Mucosa of descending colon (tissue), 3 donors: Measurements from ENCODE around the gene ZFP36L2. TPM values are rescaled to one million over a fixed set of nuclear protein-coding genes. Genes with fewer than 3 reads are reported as not detected.

Experiments
- ATAC-seq: fragments of 200-7000 bp; cut with Tn5 transposase; one replicate; pipeline ENCODE4 v1.9.1; 2020; ENCODE audit warnings: mild to moderate bottlenecking, moderate library complexity
- DNase-seq, 3 donors: peaks; one replicate each; pipeline ENCODE4 v3.0.0-alpha.2; 2020
- H3K36me3 ChIP-seq: fragments of 200-600 bp; one replicate; pipeline ENCODE4 v1.8.0; 2021; ENCODE audit warnings: low read depth, mild to moderate bottlenecking
- H3K4me1 ChIP-seq: fragments of 200-600 bp; one replicate; pipeline ENCODE4 v1.8.0; 2021; ENCODE audit warnings: low read depth, mild to moderate bottlenecking
- H3K4me3 ChIP-seq: fragments of 200-600 bp; one replicate; pipeline ENCODE4 v1.8.0; 2021; ENCODE audit warnings: mild to moderate bottlenecking
- H3K9me3 ChIP-seq: fragments of 200-600 bp; one replicate; pipeline ENCODE4 v1.8.0; 2021; ENCODE audit warnings: mild to moderate bottlenecking
- CTCF ChIP-seq: fragments of 200-600 bp; IDR thresholded peaks from one replicate; pipeline ENCODE4 v1.8.0; 2022; ENCODE audit warnings: antibody characterized with exemption, mild to moderate bottlenecking
- intact Hi-C, 2 donors: fragments of 100-400 bp; cut with DNase I in 1 of 2; cut with micrococcal nuclease in 1 of 2; formaldehyde crosslinking; loops; one replicate each; pipeline versions ENCODE4 v1.11.0 to v1.11.1; 2022; cut with DNase I, micrococcal nuclease
- total RNA-seq, 3 donors: library from RNA; stranded (reverse); fragmentation: NEBNext Ultra II Directional in 2 of 3; extraction: Animal tissue kit (Norgen Biotek cat#: 25700) in 2 of 3; gene quantifications; one replicate each; pipeline versions ENCODE4 v1.2.1 to v1.2.4, GENCODE V29; 2021 to 2023
- donor health status: DM: no; HTN: no; CAD: no; lungs with moderate emphysema.
- donor health status: DM: no; HTN: no; CAD: no.
- donor health status: DM: no; HTN: yes; CAD: no.

Gene ZFP36L2
- total RNA-seq, 3 donors from 2014 or later, result 160 to 198 (median 169) TPM

- TF ChIP-seq CTCF, result no peak
- peaks cover 7% of the 10 kb centered on the region for H3K4me1 ChIP-seq
- intact Hi-C loops, result no loop called here
- H3K9me3 ChIP-seq, result no peaks in the 10 kb centered on the region
- no peak overlapping the region for H3K4me3 ChIP-seq
- no peak for ATAC-seq
- no peak for DNase-seq
- H3K36me3 ChIP-seq, result no peaks in the 10 kb centered on the region
These were observed 19.8 kb downstream of the ZFP36L2 start for GRCh38 chr2:43206602-43207001.

- Histone ChIP-seq H3K4me1 (no peaks in the 10 kb centered on the region), H3K36me3 (no peaks in the 10 kb centered on the region), H3K4me3 (no peak overlapping the region), H3K9me3 (no peaks in the 10 kb centered on the region)
- DNase-seq (no peak), ATAC-seq (no peak)
- no peak for TF ChIP-seq CTCF
- intact Hi-C loops, result no loop called here
These were observed 23.0 kb downstream of the ZFP36L2 start for GRCh38 chr2:43203373-43203772.

GRCh38 chr2:43202289-43202688 lies 24.1 kb downstream of the ZFP36L2 start:
- DNase-seq, result no peak
- Histone ChIP-seq H3K4me1 (no peaks in the 10 kb centered on the region), H3K4me3 (no peak overlapping the region), H3K36me3 (no peaks in the 10 kb centered on the region), H3K9me3 (no peaks in the 10 kb centered on the region)
- intact Hi-C loops, result no loop called here
- no peak for ATAC-seq
- TF ChIP-seq CTCF, result no peak

- Histone ChIP-seq H3K9me3 (no peaks in the 10 kb centered on the region), H3K4me1 (peaks cover 3% of the 10 kb centered on the region), H3K4me3 (no peak overlapping the region), H3K36me3 (no peaks in the 10 kb centered on the region)
- intact Hi-C loops, result no loop called here
- no peak for TF ChIP-seq CTCF
- DNase-seq, result no peak
- no peak for ATAC-seq
These were observed 24.9 kb downstream of the ZFP36L2 start for GRCh38 chr2:43201497-43201896.

- H3K4me1 ChIP-seq, result peaks cover 3% of the 10 kb centered on the region
- ATAC-seq (no peak), DNase-seq (no peak)
- H3K36me3 ChIP-seq, result no peaks in the 10 kb centered on the region
- H3K9me3 ChIP-seq, result no peaks in the 10 kb centered on the region
- no peak overlapping the region for H3K4me3 ChIP-seq
- TF ChIP-seq CTCF, result no peak
- intact Hi-C loops, result no loop called here
These were observed 25.4 kb downstream of the ZFP36L2 start for GRCh38 chr2:43201016-43201415.
